HG03025 (cell line): ENCODE data around the gene LRRIQ3.

ENCODE experiments used
- ATAC-seq: cut with Tn5 transposase; IDR thresholded peaks from one replicate; pipeline ENCODE4 v1.9.1; 2021; ENCODE audit warnings: mild to moderate bottlenecking, moderate library complexity; ENCODE audit not compliant: unreplicated experiment, low FRiP score

The LRRIQ3 gene

DNA sequence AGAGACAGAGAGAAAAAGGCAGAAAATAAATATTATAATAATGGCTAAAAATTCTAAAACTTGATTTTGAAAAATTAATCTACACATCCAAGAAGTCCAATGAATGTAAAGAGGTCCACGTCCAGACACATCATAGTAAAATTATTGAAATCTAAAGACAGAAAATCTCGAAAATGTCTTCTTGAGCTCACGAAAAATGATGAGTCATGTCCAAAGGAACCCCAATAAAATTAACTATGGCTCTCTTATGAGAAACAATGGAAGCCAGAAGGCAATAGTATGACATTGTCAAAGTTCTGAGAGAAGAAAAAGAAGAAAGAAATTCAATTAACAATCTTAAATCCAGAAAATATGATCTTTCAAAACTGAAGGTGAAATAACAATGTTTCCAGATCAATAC lies 84.6 kb downstream of the LRRIQ3 start:
- ATAC-seq = no peak

DNA sequence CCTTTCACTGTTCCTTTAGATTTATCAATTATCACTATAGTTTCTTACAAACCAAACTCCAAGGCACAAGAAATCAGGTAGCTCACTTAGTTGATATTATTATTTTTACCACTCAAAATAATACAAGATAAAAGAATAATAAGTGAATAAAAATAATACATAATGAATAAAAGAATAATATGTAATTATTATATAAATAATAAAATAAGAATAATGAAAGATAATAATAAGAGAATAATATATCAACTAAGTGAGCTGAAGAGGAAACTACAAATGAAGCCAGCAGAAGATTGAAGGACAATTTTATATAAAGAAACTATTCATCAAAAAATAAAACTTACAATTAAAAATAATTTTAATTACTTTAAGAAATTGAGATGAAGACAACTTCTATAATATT lies 90.6 kb downstream of the LRRIQ3 start:
- ATAC-seq = no peak

DNA sequence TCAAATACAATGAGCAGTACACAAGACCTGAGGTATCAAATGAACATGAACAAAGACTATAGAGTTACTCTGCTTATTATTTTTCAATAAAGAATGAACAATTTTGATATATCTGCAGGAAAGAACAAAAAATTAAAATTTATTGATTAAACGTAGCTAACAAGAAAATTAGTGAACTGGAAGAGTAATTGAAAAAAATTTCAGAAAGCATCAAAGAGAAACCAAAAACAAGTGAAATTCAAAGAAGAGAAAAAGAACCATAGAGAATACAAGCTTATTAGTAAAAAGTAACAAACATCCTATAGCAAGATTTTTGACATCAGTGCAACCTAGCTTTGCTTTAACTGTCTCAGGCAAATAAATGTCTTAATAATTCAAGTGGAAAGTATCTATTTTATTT lies 106.6 kb downstream of the LRRIQ3 start:
- ATAC-seq = no peak

DNA sequence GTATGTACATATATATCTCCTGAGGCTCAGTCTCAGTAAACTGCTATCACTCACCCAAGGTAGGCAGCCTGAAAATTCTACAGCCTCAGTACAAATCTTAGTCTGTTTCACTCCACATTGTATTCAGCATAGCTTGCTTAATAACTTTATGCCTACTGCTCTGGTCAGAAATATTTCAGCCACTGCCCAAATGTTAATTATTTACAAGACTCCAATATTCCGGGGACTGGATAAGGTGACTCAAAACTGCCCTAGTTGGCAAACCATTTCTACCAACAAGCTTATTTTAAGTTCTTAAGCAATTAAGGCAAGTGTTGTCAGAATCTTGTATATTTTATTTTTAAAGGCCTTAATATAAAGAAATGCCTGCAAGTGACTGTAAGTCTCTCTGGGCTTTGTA lies 114.8 kb downstream of the LRRIQ3 start:
- ATAC-seq = no peak

DNA sequence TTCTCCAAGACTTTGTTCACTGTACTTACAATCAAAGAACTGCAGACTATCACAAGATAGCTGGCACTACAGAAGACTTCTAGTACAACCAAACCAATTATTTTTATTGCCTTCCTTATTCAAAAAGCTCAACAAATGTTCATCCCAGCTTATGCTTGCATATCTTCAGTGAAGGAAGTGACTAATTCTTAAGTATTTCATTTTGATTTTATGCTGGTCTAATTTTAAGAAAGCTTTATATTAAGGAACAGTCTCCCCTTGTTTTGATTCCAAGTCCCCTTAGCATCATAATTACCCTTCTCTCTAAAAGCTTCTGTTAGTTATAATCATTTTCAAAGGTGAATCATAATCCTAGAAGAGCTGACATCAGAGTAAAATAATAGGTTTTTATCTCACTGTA lies 132.9 kb downstream of the LRRIQ3 start:
- ATAC-seq = no peak

DNA sequence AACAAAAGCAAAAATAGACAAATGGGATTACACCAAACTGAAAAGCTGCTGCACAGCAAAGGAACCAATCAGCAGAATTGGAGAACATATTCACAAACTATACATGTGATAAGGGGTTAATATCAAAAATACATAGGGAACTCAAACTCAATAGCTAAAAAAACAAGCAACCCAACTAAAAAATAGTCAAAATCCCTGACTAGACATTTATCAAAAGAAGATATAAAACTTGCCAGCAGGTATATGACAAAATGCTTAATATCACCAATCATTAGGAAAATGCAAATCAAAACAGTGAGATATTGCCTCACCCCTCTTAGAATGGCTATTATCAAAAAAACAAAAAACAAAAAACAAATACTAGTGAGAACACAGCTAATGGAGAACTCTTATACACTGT lies 140.3 kb downstream of the LRRIQ3 start:
- ATAC-seq = no peak

DNA sequence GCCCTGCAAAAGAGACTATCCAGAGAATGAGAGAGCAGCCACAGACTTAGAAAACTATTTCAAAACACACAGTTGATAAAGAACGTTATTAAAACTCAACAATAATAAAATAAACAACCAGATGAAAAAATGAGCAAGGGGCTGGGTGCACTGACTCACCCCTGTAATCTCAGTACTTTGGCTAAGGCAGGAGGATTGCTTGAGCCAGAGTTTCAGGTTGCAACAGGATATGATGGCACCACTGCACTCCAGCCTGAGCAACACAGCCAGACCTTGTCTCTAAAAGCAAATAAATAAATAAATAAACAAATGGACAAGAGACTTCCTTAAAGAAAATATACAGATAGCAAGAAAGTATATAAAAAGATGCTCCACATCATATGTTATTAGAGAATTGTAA lies 144.6 kb downstream of the LRRIQ3 start:
- ATAC-seq = no peak

DNA sequence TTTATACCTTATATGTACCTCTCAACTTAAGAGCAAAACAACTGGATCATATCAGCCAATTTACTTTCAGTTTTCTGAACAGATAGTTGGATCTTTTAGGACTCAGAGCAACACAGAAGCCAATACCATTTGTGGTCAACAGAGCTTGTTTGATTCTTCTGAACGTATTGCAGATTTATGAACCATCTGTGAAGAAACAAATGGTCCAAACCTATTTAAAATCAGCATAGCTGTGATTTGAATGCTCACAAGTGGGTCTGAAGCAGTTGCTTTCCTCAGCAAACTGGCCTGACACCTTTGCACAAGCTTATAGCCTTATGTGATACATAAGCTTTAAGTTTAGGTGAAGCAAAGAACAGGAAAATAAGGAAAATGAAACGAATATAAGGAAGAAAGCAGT lies 147.6 kb downstream of the LRRIQ3 start:
- no peak for ATAC-seq

DNA sequence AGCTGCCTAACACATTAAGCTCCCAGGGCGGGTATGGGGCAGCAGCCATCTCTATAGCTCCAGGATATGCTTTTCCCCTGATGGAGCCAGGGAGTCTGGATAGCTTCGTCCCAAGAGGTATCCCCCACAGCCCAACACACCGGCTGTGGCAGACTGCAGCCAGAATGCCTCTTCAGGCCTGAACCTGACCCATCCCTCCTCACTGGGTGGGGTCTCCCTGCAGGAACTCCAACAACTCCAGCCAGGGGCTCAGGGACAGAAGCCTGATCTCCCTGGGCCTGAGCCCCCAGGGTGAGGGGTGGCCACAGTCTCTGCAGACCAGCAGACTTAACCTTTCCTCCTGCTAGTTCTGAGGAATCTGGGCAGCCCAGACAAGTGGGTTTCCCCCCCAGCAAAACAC lies 159.9 kb downstream of the LRRIQ3 start:
- no peak for ATAC-seq

DNA sequence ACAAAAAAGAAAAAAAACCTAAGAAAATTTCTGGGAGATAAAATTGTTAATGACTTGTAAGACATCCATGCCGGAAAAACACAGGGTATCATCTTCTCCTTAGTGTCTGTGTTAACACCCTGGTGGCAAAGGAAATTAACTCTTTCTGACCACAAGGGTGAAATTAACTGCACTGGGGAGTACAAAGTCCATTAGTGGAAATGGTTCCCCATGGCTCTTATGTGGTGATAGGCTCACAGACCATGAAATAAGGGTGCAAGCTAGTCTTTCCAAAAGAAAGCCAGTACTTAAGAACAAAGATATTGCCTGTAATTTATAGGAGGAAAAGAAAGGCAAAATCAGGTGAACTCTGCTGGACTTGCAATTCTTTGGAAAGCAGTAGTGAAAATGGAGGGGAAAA lies 185.4 kb downstream of the LRRIQ3 start:
- no peak for ATAC-seq

DNA sequence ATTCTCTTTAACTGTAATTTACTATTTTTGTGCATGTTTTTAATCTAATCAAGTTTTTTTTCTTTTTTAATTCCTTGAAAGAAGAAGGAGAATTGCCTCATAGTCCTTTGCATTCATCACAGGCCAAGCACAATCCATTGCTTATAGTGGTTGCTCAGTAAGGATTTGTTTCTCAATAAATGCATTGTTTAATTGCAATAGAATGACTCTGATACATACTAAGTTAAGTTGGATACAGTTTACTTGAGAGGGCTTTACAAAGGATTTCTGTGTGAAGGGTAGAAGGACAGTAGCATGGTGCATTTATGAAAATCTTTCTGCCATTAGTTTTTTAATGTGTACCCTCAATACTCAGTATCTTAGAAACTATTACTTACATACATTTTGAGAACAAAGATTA lies 186.2 kb downstream of the LRRIQ3 start:
- no peak for ATAC-seq

DNA sequence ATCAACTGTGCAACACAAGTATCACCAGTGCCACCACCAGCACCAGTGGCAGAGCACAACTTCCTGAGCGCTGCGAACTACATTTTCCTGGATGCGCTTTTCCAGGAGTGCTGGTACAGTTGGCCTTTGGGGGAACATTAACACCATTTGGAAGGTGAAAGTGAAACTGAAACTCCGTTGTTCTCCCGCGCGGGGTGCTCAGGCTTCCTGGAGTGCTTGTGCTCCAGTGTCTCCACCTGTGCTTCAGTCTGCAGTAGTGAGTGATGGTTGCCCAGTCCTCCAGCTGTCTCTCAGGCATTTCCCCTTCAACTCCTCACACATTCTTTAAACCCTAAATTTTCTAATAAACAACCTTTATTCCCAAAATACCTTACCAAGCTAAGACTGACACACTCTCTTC lies 187.8 kb downstream of the LRRIQ3 start:
- no peak for ATAC-seq

DNA sequence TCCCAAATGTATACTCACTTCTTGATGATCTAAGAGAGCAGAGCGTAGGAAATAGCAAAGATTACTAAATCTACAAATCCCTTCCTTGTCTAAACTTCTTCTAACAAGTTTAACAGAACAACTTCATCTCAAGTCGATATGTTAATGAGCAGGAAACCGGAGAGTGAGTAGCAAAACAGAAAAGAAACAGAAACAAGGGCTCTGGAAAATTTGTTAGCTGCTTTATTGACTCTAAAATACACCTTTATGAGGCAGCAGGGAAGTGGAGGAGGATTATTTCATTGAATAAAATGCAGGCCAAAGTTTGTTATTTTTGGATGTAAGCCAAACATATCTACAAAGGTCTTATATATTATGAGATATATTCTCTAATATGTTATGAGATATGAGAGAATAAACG lies 192.4 kb downstream of the LRRIQ3 start:
- no peak for ATAC-seq

DNA sequence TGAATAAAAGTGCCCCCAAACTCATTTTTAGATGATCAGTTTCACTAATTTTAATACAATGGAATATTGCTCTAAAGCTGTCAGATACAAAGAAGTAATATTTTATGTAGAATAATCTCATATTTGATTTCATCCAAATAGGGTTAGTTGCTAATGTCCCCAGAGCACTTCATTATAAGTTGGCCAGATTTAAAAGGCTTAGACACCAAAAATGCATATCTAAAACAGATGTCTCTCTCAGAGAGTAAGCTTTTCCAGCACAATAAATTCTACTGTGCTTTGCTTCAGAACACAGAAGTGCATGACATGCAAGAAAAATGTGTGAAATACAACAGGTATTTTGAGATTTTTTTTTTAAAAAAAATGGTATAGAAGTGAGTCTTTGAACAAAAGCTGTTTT lies 194.2 kb downstream of the LRRIQ3 start:
- ATAC-seq = no peak

DNA sequence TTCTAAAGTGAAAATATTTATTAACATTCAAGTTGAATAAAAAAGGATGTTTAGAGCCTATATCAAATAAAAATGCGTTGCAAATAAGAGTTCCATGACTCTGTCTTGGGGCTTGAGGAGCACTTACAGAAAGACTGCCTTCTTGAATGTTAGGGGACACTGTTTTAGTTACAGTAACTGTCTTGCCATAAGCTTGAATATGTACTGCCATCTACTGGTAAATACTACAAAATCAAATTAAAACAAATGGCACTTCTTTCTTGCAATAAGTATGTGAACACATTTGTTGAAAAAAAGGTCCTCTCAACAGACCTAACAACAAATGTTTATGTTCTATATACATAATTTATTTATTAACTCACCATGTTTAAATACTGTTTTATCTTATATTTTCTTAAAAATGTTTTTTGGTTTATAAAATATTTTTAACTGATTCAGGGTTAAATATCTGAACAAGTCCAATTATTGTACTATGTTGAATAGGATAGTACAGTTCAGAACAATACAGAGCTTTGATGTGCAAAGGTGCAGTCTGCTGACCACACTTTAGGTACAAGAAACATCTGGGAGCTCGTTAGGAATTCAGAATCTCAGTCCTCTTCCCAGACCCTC lies 199.5 kb downstream of the LRRIQ3 start:
- no peak for ATAC-seq

DNA sequence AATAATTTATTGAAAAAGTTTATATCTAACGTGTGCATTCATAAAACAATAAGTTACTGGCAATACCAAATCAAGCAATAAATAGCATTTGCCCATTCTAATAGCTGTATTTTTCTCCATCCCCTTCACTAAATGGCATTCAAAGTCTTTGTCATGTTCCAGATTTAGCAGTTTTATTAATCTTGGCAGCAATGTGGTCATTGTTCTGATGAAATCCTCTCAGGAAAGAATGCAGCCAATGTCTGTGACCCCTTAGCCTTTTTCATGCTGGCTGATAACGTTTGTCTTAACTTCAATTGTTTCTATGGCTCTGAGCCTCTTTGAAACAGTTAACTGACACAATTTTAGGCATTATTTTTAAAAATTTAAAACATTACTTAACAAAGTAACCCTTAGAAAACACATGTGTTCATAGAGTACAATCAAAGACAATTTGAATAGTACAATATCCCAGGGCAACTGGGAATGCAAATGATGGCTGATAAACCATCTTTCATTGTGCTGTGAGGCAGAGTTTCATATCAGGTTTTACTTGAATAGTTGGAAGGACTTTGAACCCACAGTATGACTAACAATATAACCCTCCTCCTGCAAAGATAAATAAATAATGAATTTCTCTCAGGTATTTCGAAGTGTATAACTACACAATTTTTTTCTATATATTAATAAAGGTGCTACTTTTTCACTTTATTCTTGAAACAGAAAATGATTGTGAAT lies 217.5 kb downstream of the LRRIQ3 start:
- no peak for ATAC-seq

DNA sequence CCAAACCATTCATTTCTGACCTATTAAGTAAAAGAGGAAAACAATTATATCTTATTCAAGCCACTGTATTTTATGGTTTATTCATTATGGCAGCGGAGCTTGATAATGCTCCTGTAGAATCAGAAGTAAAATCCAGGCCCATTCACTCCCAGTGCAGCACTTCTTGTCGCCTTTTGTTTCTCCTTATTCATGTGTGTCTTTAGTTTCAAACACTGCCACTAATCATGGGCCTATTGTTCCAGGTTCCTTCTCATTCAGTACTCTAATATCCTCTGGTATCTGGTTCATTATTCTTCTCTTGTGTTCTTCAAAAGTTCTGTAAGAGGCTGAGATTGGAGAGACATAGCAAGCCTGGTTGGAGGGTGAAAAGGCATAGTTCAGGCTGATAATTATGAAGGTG lies 218.3 kb downstream of the LRRIQ3 start:
- ATAC-seq = no peak

DNA sequence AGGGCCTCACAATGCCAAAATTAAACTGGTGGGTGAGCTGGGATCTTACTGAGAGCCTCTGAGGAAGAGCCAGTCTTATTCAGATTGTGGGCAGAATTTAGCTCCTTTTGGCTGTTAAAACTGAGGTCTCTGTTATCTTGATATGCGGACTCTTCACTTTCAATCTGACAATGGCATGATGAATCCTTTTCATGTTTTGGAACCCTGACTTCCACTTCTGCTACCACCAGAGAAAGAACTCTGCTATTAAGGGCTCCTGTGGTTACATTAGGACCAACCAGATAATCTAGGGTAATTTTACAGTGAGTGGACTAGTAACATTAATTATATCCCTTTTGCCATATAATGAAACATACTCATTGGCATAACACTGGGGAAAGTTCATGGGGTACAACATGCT lies 219.0 kb downstream of the LRRIQ3 start:
- no peak for ATAC-seq
